WTC11 (cell line): ENCODE results near the gene ZBTB20. TPM values are rescaled to one million over a fixed set of nuclear protein-coding genes. Genes with fewer than 3 reads are reported as not detected.

Experiments
- ATAC-seq: fragments of 200-7000 bp; cut with Tn5 transposase; 2 replicates; pipeline ENCODE4 v1.10.0; 2021; ENCODE audit warnings: mild to moderate bottlenecking, moderate library complexity
- CTCF ChIA-PET: fragments of 300-600 bp; sonication (Branson Sonifier 250); formaldehyde crosslinking; loops from one replicate; lab custom pipeline; 2021; ENCODE audit warnings: antibody characterized with exemption; lab: Charles Lee
- POLR2A ChIA-PET: fragments of 350-600 bp; sonication (Branson Sonifier 250); formaldehyde crosslinking; loops from one replicate; lab custom pipeline; 2021; ENCODE audit warnings: antibody characterized with exemption; lab: Charles Lee
- DNase-seq: peaks from one replicate; pipeline ENCODE4 v3.0.0; 2021; ENCODE audit warnings: low spot score
- H3K27ac Mint-ChIP-seq: 2 replicates; pipeline ENCODE4 v1.8.0; 2021; ENCODE audit warnings: mixed read lengths
- H3K27me3 Mint-ChIP-seq: 2 replicates; pipeline ENCODE4 v1.8.0; 2021; ENCODE audit warnings: low read depth, mild to moderate bottlenecking, moderate library complexity, mixed read lengths
- H3K36me3 Mint-ChIP-seq: 2 replicates; pipeline ENCODE4 v1.8.0; 2021; ENCODE audit warnings: mixed read lengths
- H3K4me1 Mint-ChIP-seq: 2 replicates; pipeline ENCODE4 v1.8.0; 2022; ENCODE audit warnings: mixed read lengths
- H3K4me3 Mint-ChIP-seq: 2 replicates; pipeline ENCODE4 v1.8.0; 2021; ENCODE audit warnings: mild to moderate bottlenecking, moderate library complexity, mixed read lengths
- H3K9me3 Mint-ChIP-seq: 2 replicates; pipeline ENCODE4 v1.8.0; 2021; ENCODE audit warnings: mixed read lengths
- ATF1 ChIP-seq: sonication (generic); formaldehyde crosslinking; IDR thresholded peaks from 2 replicates; pipeline ENCODE4 v1.8.1; 2023; ENCODE audit warnings: mild to moderate bottlenecking, moderate library complexity, missing genetic modification reagents
- CBFB ChIP-seq: sonication (generic); formaldehyde crosslinking; IDR thresholded peaks from 2 replicates; pipeline ENCODE4 v1.8.1; 2022; ENCODE audit warnings: mild to moderate bottlenecking, low read depth, missing genetic modification reagents
- CREB1 ChIP-seq: sonication (generic); formaldehyde crosslinking; IDR thresholded peaks from 2 replicates; pipeline ENCODE4 v1.8.0; 2023; ENCODE audit warnings: mild to moderate bottlenecking, missing genetic modification reagents
- ESRRA ChIP-seq: sonication (generic); formaldehyde crosslinking; IDR thresholded peaks from 2 replicates; pipeline ENCODE4 v1.8.1; 2022; ENCODE audit warnings: mild to moderate bottlenecking, missing genetic modification reagents, borderline replicate concordance
- FOXJ3 ChIP-seq: sonication (generic); formaldehyde crosslinking; IDR thresholded peaks from 2 replicates; pipeline ENCODE4 v1.9.0; 2021; ENCODE audit warnings: missing genetic modification reagents, mild to moderate bottlenecking, borderline replicate concordance
- FOXK1 ChIP-seq: sonication (generic); formaldehyde crosslinking; IDR thresholded peaks from 2 replicates; pipeline ENCODE4 v1.8.0; 2022; ENCODE audit warnings: mild to moderate bottlenecking, moderate library complexity, missing genetic modification reagents
- FOXP1 ChIP-seq: sonication (generic); formaldehyde crosslinking; IDR thresholded peaks from 2 replicates; pipeline ENCODE4 v1.8.0; 2022; ENCODE audit warnings: missing genetic modification reagents, mild to moderate bottlenecking, moderate library complexity, borderline replicate concordance
- GRHL2 ChIP-seq: fragments of 250-450 bp; sonication (Bioruptor Pico); IDR thresholded peaks from 2 replicates; pipeline ENCODE4 v1.8.0; 2022; ENCODE audit warnings: mild to moderate bottlenecking, moderate library complexity; ENCODE audit not compliant: insufficient replicate concordance, severe bottlenecking
- NR2C2 ChIP-seq: sonication (generic); formaldehyde crosslinking; IDR thresholded peaks from 2 replicates; pipeline ENCODE4 v1.8.0; 2022; ENCODE audit warnings: mild to moderate bottlenecking, missing genetic modification reagents
- RORB ChIP-seq: fragments of 250-450 bp; sonication (Bioruptor Pico); IDR thresholded peaks from 2 replicates; pipeline ENCODE4 v1.9.0; 2021; ENCODE audit warnings: mild to moderate bottlenecking
- SMAD3 ChIP-seq: sonication (generic); formaldehyde crosslinking; IDR thresholded peaks from 2 replicates; pipeline ENCODE4 v1.8.0; 2022; ENCODE audit warnings: missing genetic modification reagents, mild to moderate bottlenecking, borderline replicate concordance
- ZBTB21 ChIP-seq: sonication (generic); formaldehyde crosslinking; IDR thresholded peaks from 2 replicates; pipeline ENCODE4 v1.8.1; 2023; ENCODE audit warnings: mild to moderate bottlenecking, missing genetic modification reagents, borderline replicate concordance
- ZNF121 ChIP-seq: sonication (generic); formaldehyde crosslinking; IDR thresholded peaks from 2 replicates; pipeline ENCODE4 v1.8.0; 2023; ENCODE audit warnings: missing genetic modification reagents
- total RNA-seq: library from RNA; stranded (reverse); gene quantifications from 3 replicates; pipeline ENCODE4 v1.2.3, GENCODE V29; 2021
- TF ChIP-seq, protein P1 (sequence below): sonication (generic); formaldehyde crosslinking; conservative IDR thresholded peaks from 2 replicates; pipeline ENCODE4 v1.8.1; 2023; ENCODE audit warnings: mild to moderate bottlenecking, low read depth, missing genetic modification reagents, moderate library complexity
- TF ChIP-seq, protein P2 (sequence below): sonication (generic); formaldehyde crosslinking; IDR thresholded peaks from 2 replicates; pipeline ENCODE4 v1.8.1; 2023; ENCODE audit warnings: mild to moderate bottlenecking, missing genetic modification reagents, moderate library complexity
- TF ChIP-seq, protein P3 (sequence below): fragments of 250-450 bp; sonication (Bioruptor Pico); IDR thresholded peaks from 2 replicates; pipeline ENCODE4 v1.9.0; 2021; ENCODE audit warnings: mild to moderate bottlenecking, borderline replicate concordance
- TF ChIP-seq, protein P4 (sequence below): fragments of 200-600 bp; IDR thresholded peaks from 2 replicates; pipeline ENCODE4 v1.8.0; 2022; ENCODE audit warnings: antibody characterized with exemption
- TF ChIP-seq, protein P5 (sequence below): sonication (generic); formaldehyde crosslinking; IDR thresholded peaks from 2 replicates; pipeline ENCODE4 v1.8.0; 2023; ENCODE audit warnings: mild to moderate bottlenecking, missing genetic modification reagents

Gene ZBTB20
- total RNA-seq, 1 experiment from 2014 or later = 1.5 TPM

DNA sequence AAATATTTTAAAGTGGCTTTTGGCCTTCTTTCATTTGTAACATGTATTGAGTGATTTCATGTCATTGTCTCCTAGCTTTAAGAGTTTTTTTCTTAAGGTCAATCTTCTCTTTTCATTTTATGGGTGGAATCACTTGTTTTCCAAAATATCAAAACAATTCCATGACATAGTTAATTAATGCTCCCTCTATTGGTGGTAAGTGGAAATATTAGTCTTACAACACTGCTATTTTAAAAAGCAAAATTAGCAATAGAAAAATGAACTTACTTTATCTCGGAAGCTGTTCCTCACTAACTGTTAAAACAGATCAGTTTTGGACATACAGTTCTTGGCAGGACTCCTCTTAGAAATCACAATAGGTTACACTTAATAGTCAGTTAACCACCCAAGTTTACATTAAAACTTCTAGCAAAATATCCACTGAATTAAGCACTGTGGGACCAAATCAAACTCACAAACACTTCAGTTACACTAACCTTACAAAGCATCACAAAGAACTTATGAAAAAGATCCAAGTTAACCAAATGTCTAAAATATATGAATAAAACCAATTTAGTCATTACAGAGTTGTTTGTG, 810.9 kb downstream of the ZBTB20 start (continued):
- TF ChIP-seq, protein P1, sequence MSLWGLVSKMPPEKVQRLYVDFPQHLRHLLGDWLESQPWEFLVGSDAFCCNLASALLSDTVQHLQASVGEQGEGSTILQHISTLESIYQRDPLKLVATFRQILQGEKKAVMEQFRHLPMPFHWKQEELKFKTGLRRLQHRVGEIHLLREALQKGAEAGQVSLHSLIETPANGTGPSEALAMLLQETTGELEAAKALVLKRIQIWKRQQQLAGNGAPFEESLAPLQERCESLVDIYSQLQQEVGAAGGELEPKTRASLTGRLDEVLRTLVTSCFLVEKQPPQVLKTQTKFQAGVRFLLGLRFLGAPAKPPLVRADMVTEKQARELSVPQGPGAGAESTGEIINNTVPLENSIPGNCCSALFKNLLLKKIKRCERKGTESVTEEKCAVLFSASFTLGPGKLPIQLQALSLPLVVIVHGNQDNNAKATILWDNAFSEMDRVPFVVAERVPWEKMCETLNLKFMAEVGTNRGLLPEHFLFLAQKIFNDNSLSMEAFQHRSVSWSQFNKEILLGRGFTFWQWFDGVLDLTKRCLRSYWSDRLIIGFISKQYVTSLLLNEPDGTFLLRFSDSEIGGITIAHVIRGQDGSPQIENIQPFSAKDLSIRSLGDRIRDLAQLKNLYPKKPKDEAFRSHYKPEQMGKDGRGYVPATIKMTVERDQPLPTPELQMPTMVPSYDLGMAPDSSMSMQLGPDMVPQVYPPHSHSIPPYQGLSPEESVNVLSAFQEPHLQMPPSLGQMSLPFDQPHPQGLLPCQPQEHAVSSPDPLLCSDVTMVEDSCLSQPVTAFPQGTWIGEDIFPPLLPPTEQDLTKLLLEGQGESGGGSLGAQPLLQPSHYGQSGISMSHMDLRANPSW (CRISPR knock-in tag) = no peak

DNA sequence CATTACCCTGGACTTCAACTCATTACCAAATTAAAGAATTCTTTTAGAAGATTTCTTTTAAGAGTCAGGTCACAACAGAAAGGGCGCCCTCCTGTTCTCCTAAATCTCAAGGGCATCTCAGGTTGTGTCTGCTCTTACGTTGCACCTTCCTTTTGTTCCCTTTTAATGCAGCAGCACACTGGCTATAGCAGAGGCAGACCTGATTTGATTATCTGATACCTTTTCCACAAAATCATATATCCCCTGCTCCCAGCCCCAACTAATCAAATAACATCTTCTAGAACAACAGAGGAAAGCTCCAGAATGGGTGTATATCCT, 813.2 kb downstream of the ZBTB20 start:
- Mint-ChIP-seq H3K9me3 (peaks cover 10% of the 10 kb centered on the region; the same call in 1 of the 2 replicates), H3K27ac (peak overlapping the region; percentile 66), H3K4me1 (peaks cover 50% of the 10 kb centered on the region), H3K27me3 (peaks cover 3% of the 10 kb centered on the region; the same call in 1 of the 2 replicates), H3K4me3 (no peak overlapping the region), H3K36me3 (peaks cover 11% of the 10 kb centered on the region)
- DNase-seq = no peak
- no peak for TF ChIP-seq FOXJ3
- no peak for TF ChIP-seq CREB1 (CRISPR knock-in tag)
- no peak for TF ChIP-seq RORB
- TF ChIP-seq, protein P2, sequence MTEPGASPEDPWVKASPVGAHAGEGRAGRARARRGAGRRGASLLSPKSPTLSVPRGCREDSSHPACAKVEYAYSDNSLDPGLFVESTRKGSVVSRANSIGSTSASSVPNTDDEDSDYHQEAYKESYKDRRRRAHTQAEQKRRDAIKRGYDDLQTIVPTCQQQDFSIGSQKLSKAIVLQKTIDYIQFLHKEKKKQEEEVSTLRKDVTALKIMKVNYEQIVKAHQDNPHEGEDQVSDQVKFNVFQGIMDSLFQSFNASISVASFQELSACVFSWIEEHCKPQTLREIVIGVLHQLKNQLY (CRISPR knock-in tag) = no peak
- no peak for TF ChIP-seq ATF1 (CRISPR knock-in tag)
- no peak for TF ChIP-seq SMAD3 (CRISPR knock-in tag)
- TF ChIP-seq ZNF121 = no peak
- TF ChIP-seq FOXP1 (CRISPR knock-in tag) = no peak
- TF ChIP-seq ESRRA = no peak
- peak; percentile 54 for ATAC-seq
- POLR2A ChIA-PET = no interaction called here
- CTCF ChIA-PET = interaction anchor here (0.7 to 2.1 kb wide), 3 partner anchors 22 to 178 kb away, joined by 3 to 5 read pairs (median 4); no protein-coding TSS in a partner anchor

DNA sequence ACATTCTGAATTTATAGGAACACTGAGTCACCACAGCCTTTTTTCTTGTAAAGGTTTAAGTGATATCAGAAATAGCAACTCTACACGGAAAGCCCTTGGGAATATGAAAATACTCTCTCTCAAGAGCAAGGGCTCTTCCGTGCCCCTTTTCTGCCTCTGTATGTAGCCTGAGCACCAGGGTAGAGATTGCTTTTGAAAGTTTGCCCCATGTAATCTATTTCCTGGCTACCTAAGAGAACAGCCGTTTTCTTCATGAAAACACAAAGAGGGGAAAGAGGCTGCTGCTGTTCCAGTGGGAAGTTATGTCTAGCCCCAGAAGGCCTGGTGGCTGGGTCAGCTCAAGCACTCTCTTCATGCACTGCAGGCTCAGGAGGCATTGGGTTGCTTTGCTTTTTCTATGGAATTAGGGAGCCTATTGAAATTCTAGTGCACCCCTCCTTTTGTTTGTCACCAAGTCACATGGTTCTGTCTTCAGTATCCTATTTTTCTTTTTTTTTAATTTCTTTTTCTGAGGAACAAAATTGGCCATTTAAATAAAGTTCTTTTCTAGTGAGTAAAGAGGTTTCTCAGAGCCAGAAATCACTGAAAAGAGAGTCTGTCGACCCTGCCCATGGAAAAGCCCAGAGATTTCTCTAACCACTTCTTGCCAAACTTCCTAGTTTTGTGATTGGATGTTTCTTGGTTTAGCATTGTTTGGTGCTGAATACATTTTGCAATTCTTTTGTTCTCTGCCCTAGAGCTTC, 813.7 kb downstream of the ZBTB20 start:
- Mint-ChIP-seq H3K27me3 (peaks cover 3% of the 10 kb centered on the region; the same call in 1 of the 2 replicates), H3K9me3 (peaks cover 10% of the 10 kb centered on the region; the same call in 1 of the 2 replicates), H3K4me1 (peaks cover 51% of the 10 kb centered on the region), H3K27ac (peak overlapping the region; percentile 66; the same call in 1 of the 2 replicates), H3K36me3 (peaks cover 11% of the 10 kb centered on the region), H3K4me3 (no peak overlapping the region)
- peak; percentile 85 for ATAC-seq
- ChIA-PET CTCF (interaction anchor here (1.4 to 2.1 kb wide), 2 partner anchors 34 to 178 kb away, joined by 4 to 5 read pairs; no protein-coding TSS in a partner anchor), POLR2A (no interaction called here)
- no peak for DNase-seq
- TF ChIP-seq, protein P3, sequence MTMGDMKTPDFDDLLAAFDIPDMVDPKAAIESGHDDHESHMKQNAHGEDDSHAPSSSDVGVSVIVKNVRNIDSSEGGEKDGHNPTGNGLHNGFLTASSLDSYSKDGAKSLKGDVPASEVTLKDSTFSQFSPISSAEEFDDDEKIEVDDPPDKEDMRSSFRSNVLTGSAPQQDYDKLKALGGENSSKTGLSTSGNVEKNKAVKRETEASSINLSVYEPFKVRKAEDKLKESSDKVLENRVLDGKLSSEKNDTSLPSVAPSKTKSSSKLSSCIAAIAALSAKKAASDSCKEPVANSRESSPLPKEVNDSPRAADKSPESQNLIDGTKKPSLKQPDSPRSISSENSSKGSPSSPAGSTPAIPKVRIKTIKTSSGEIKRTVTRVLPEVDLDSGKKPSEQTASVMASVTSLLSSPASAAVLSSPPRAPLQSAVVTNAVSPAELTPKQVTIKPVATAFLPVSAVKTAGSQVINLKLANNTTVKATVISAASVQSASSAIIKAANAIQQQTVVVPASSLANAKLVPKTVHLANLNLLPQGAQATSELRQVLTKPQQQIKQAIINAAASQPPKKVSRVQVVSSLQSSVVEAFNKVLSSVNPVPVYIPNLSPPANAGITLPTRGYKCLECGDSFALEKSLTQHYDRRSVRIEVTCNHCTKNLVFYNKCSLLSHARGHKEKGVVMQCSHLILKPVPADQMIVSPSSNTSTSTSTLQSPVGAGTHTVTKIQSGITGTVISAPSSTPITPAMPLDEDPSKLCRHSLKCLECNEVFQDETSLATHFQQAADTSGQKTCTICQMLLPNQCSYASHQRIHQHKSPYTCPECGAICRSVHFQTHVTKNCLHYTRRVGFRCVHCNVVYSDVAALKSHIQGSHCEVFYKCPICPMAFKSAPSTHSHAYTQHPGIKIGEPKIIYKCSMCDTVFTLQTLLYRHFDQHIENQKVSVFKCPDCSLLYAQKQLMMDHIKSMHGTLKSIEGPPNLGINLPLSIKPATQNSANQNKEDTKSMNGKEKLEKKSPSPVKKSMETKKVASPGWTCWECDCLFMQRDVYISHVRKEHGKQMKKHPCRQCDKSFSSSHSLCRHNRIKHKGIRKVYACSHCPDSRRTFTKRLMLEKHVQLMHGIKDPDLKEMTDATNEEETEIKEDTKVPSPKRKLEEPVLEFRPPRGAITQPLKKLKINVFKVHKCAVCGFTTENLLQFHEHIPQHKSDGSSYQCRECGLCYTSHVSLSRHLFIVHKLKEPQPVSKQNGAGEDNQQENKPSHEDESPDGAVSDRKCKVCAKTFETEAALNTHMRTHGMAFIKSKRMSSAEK (CRISPR knock-in tag) = no peak
- TF ChIP-seq, protein P4, sequence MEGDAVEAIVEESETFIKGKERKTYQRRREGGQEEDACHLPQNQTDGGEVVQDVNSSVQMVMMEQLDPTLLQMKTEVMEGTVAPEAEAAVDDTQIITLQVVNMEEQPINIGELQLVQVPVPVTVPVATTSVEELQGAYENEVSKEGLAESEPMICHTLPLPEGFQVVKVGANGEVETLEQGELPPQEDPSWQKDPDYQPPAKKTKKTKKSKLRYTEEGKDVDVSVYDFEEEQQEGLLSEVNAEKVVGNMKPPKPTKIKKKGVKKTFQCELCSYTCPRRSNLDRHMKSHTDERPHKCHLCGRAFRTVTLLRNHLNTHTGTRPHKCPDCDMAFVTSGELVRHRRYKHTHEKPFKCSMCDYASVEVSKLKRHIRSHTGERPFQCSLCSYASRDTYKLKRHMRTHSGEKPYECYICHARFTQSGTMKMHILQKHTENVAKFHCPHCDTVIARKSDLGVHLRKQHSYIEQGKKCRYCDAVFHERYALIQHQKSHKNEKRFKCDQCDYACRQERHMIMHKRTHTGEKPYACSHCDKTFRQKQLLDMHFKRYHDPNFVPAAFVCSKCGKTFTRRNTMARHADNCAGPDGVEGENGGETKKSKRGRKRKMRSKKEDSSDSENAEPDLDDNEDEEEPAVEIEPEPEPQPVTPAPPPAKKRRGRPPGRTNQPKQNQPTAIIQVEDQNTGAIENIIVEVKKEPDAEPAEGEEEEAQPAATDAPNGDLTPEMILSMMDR = no peak
- TF ChIP-seq GRHL2 (CRISPR knock-in tag) (no peak), ZBTB21 (CRISPR knock-in tag) (no peak), CBFB (no peak), SMAD3 (CRISPR knock-in tag) (no peak), FOXK1 (CRISPR knock-in tag) (no peak), NR2C2 (no peak)
- TF ChIP-seq, protein P5, sequence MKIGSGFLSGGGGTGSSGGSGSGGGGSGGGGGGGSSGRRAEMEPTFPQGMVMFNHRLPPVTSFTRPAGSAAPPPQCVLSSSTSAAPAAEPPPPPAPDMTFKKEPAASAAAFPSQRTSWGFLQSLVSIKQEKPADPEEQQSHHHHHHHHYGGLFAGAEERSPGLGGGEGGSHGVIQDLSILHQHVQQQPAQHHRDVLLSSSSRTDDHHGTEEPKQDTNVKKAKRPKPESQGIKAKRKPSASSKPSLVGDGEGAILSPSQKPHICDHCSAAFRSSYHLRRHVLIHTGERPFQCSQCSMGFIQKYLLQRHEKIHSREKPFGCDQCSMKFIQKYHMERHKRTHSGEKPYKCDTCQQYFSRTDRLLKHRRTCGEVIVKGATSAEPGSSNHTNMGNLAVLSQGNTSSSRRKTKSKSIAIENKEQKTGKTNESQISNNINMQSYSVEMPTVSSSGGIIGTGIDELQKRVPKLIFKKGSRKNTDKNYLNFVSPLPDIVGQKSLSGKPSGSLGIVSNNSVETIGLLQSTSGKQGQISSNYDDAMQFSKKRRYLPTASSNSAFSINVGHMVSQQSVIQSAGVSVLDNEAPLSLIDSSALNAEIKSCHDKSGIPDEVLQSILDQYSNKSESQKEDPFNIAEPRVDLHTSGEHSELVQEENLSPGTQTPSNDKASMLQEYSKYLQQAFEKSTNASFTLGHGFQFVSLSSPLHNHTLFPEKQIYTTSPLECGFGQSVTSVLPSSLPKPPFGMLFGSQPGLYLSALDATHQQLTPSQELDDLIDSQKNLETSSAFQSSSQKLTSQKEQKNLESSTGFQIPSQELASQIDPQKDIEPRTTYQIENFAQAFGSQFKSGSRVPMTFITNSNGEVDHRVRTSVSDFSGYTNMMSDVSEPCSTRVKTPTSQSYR (CRISPR knock-in tag) = no peak
